Breast epithelium (tissue), 4 donors: ENCODE measurements around the gene RBM4B. TPM values are rescaled to one million over a fixed set of nuclear protein-coding genes. Genes with fewer than 3 reads are reported as not detected.

Source experiments
- DNase-seq, 2 donors: peaks; one replicate each; pipeline ENCODE4 v3.0.0-alpha.2; 2019; ENCODE audit warnings: low spot score in 2 of 2
- H3K27ac ChIP-seq, 2 donors: fragments of 200-600 bp; sonication (generic) in 1 of 2; one replicate each; pipeline ENCODE4 v1.5.1; 2016 to 2019; ENCODE audit warnings: mild to moderate bottlenecking in 1 of 2
- H3K27me3 ChIP-seq, 2 donors: fragments of 200-600 bp; sonication (generic) in 1 of 2; one replicate each; pipeline versions ENCODE4 v1.5.1 to v1.6.0; 2017 to 2019; ENCODE audit warnings: control low read depth in 1 of 2, mild to moderate bottlenecking in 1 of 2
- H3K36me3 ChIP-seq: fragments of 200-600 bp; one replicate; pipeline ENCODE4 v1.5.1; 2019
- H3K4me1 ChIP-seq, 2 donors: fragments of 200-600 bp; sonication (generic); one replicate each; pipeline ENCODE4 v1.5.1; 2016 to 2019; ENCODE audit warnings: control low read depth in 1 of 2
- H3K4me3 ChIP-seq, 3 donors: fragments of 200-600 bp; sonication (generic); 1 replicate in 2 of 3; 2 replicates in 1 of 3; pipeline ENCODE4 v1.5.1; 2016 to 2019; ENCODE audit warnings: mild to moderate bottlenecking in 3 of 3, moderate library complexity in 2 of 3
- H3K9me3 ChIP-seq, 2 donors: fragments of 200-600 bp; sonication (generic) in 1 of 2; one replicate each; pipeline ENCODE4 v1.5.1; 2016 to 2019; ENCODE audit warnings: control low read depth in 1 of 2
- POLR2A ChIP-seq: fragments of 450-650 bp; IDR thresholded peaks from one replicate; pipeline ENCODE4 v1.6.1; 2016; ENCODE audit warnings: antibody characterized with exemption, mild to moderate bottlenecking, moderate library complexity
- POLR2AphosphoS5 ChIP-seq, 3 donors: sonication (generic); formaldehyde crosslinking; IDR thresholded peaks; one replicate each; pipeline ENCODE4 v1.6.1; 2017; ENCODE audit warnings: antibody characterized with exemption in 3 of 3
- intact Hi-C: fragments of 100-400 bp; cut with DNase I; formaldehyde crosslinking; loops from one replicate; pipeline ENCODE4 v1.15.1; 2023; ENCODE audit warnings: low total_unique reads
- total RNA-seq, 3 donors: library from RNA; depleted of rRNA; stranded (reverse); fragments of >200 nt; gene quantifications; one replicate each; pipeline ENCODE4 v1.1.0, GENCODE V29; 2016
- TF ChIP-seq, protein P1 (sequence below), 3 donors: fragments of 450-650 bp; IDR thresholded peaks; one replicate each; pipeline ENCODE4 v1.5.1; 2016 to 2017; ENCODE audit warnings: antibody characterized with exemption in 3 of 3, mild to moderate bottlenecking in 3 of 3, moderate library complexity in 3 of 3

Gene RBM4B
- total RNA-seq, 3 donors from 2014 or later: 14.9 to 43.8 (median 25.9) TPM

GRCh38 chr11:66625752-66626149 lies 51.9 kb downstream of the RBM4B start:
- no peak overlapping the region for H3K4me3 ChIP-seq
- DNase-seq: no peak
- TF ChIP-seq POLR2AphosphoS5 (IDR thresholded peaks at IDR 0.05) (no peak), POLR2A (no peak)
- TF ChIP-seq, protein P1, sequence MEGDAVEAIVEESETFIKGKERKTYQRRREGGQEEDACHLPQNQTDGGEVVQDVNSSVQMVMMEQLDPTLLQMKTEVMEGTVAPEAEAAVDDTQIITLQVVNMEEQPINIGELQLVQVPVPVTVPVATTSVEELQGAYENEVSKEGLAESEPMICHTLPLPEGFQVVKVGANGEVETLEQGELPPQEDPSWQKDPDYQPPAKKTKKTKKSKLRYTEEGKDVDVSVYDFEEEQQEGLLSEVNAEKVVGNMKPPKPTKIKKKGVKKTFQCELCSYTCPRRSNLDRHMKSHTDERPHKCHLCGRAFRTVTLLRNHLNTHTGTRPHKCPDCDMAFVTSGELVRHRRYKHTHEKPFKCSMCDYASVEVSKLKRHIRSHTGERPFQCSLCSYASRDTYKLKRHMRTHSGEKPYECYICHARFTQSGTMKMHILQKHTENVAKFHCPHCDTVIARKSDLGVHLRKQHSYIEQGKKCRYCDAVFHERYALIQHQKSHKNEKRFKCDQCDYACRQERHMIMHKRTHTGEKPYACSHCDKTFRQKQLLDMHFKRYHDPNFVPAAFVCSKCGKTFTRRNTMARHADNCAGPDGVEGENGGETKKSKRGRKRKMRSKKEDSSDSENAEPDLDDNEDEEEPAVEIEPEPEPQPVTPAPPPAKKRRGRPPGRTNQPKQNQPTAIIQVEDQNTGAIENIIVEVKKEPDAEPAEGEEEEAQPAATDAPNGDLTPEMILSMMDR (IDR thresholded peaks at IDR 0.05): no peak
- no peaks in the 10 kb centered on the region for H3K36me3 ChIP-seq
- peaks cover 0 to 9% of the 10 kb centered on the region in 2 donors for H3K4me1 ChIP-seq
- no peak overlapping the region for H3K27ac ChIP-seq
- H3K9me3 ChIP-seq: no peaks in the 10 kb centered on the region
- intact Hi-C loops: no loop called here
- H3K27me3 ChIP-seq: no peaks in the 10 kb centered on the region

DNA sequence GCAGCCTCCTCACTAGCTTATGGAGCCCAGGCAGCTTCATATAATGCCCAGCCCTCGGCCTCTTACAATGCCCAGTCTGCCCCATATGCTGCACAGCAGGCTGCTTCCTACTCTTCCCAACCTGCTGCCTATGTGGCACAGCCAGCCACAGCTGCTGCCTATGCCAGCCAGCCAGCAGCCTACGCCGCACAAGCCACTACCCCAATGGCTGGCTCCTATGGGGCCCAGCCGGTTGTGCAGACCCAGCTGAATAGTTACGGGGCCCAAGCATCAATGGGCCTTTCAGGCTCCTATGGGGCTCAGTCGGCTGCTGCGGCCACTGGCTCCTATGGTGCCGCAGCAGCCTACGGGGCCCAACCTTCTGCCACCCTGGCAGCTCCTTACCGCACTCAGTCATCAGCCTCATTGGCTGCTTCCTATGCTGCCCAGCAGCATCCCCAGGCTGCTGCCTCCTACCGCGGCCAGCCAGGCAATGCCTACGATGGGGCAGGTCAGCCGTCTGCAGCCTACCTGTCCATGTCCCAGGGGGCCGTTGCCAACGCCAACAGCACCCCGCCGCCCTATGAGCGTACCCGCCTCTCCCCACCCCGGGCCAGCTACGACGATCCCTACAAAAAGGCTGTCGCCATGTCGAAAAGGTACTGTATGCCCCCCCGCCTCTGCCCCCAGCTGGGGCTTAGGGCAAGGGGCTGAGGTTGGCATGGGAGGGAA lies 52.5 kb downstream of the RBM4B start:
- no peaks in the 10 kb centered on the region for H3K36me3 ChIP-seq

GRCh38 chr11:66624450-66624849 lies 53.2 kb downstream of the RBM4B start:
- Histone ChIP-seq H3K4me1 (peaks cover 0 to 9% of the 10 kb centered on the region in 2 donors), H3K9me3 (no peaks in the 10 kb centered on the region), H3K27me3 (no peaks in the 10 kb centered on the region), H3K4me3 (no peak overlapping the region), H3K36me3 (no peaks in the 10 kb centered on the region), H3K27ac (no peak overlapping the region)
- TF ChIP-seq POLR2A: no peak
- TF ChIP-seq POLR2AphosphoS5 (IDR thresholded peaks at IDR 0.05): no peak
- TF ChIP-seq, protein P1 (IDR thresholded peaks at IDR 0.05): no peak
- no peak for DNase-seq
- intact Hi-C loops: no loop called here

More for the DNA sequence above, 52.5 kb downstream of the RBM4B start:
- H3K4me3 ChIP-seq: no peak overlapping the region
- DNase-seq: no peak
- TF ChIP-seq POLR2AphosphoS5 (IDR thresholded peaks at IDR 0.05) (no peak), POLR2A (no peak)
- TF ChIP-seq, protein P1 (IDR thresholded peaks at IDR 0.05): no peak
- peaks cover 0 to 9% of the 10 kb centered on the region in 2 donors for H3K4me1 ChIP-seq
- no peaks in the 10 kb centered on the region for H3K27me3 ChIP-seq
- intact Hi-C loops: no loop called here
- no peak overlapping the region for H3K27ac ChIP-seq
- no peaks in the 10 kb centered on the region for H3K9me3 ChIP-seq

DNA sequence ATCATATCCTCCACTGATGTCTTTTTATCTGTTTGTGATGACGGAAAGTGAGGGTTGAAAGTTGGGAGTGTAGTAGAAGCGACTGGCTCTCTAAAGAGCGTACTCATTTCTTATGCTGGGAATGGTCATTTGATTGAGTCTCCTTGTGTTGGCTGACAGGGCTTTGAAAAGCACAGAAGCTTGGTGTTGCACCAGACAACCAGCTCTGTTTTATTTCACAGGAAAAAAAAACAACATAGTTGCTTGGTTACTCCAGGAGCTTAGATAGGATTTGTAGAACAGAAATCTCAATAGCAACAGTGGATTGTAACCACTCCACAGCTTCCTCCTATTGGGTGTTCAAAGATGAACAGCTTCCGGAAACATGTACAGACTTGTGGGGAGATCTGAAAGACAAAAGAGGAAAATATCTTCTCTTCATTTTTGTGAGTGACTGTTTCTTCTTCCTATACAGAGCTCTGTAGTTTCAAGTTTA lies 58.6 kb downstream of the RBM4B start:
- no peaks in the 10 kb centered on the region for H3K27me3 ChIP-seq
- no peak for TF ChIP-seq POLR2A
- peak in 1 of 3 donors; percentile 27 for TF ChIP-seq POLR2AphosphoS5 (IDR thresholded peaks at IDR 0.05)
- no peak for DNase-seq
- intact Hi-C loops: no loop called here
- peak overlapping the region; percentile 89 to 98 for H3K27ac ChIP-seq
- H3K36me3 ChIP-seq: no peaks in the 10 kb centered on the region
- no peaks in the 10 kb centered on the region for H3K9me3 ChIP-seq
- H3K4me1 ChIP-seq: peaks cover 3 to 9% of the 10 kb centered on the region in 2 donors
- H3K4me3 ChIP-seq: peak overlapping the region; percentile 66 to 94 (median 68)

GRCh38 chr11:66617155-66617834 lies 60.4 kb downstream of the RBM4B start:
- H3K9me3 ChIP-seq: no peaks in the 10 kb centered on the region
- no peak for TF ChIP-seq POLR2AphosphoS5 (IDR thresholded peaks at IDR 0.05)
- no peak for TF ChIP-seq POLR2A
- no peaks in the 10 kb centered on the region for H3K27me3 ChIP-seq
- intact Hi-C loops: no loop called here
- no peaks in the 10 kb centered on the region for H3K36me3 ChIP-seq
- peak; percentile 64 to 69 for DNase-seq
- H3K4me1 ChIP-seq: peaks cover under 1 to 3% of the 10 kb centered on the region in 2 donors
- H3K4me3 ChIP-seq: peak overlapping the region; percentile 66 to 94 (median 68)
- peak overlapping the region; percentile 89 to 98 for H3K27ac ChIP-seq
